GM10266 (cell line): ENCODE results near the gene IL17C.
"Not testable (repeated sequence)": the region's sequence is repeated elsewhere in the genome, so short reads cannot be mapped to it uniquely, and the experiment has no call there.

Source experiments
- DNase-seq: peaks from one replicate; pipeline ENCODE4 v3.0.0; 2012; ENCODE audit errors: extremely low spot score
- CTCF ChIP-seq: IDR thresholded peaks from 2 replicates; pipeline ENCODE4 v1.5.1; 2012; ENCODE audit warnings: mild to moderate bottlenecking, low read depth; ENCODE audit not compliant: control insufficient read depth, insufficient read depth; ENCODE audit errors: missing control alignments

The IL17C gene

GRCh38 chr16:88667461-88667860 lies 29.1 kb downstream of the IL17C start:
- no peak for DNase-seq
- TF ChIP-seq CTCF, result no peak

- DNase-seq, result not testable (repeated sequence)
Measured at GRCh38 chr16:88669493-88669892, 31.1 kb downstream of the IL17C start.

GRCh38 chr16:88669980-88670379 lies 31.6 kb downstream of the IL17C start:
- TF ChIP-seq CTCF, result no peak
- no peak for DNase-seq

GRCh38 chr16:88671806-88672205 lies 33.4 kb downstream of the IL17C start:
- no peak for TF ChIP-seq CTCF
- no peak for DNase-seq

- no peak for DNase-seq
- TF ChIP-seq CTCF, result no peak
Measured at GRCh38 chr16:88672776-88673175, 34.4 kb downstream of the IL17C start.

- TF ChIP-seq CTCF, result no peak
- DNase-seq, result peak; percentile 78
Measured at GRCh38 chr16:88673716-88674379, 35.5 kb downstream of the IL17C start.

GRCh38 chr16:88676502-88677242 lies 38.3 kb downstream of the IL17C start:
- DNase-seq, result no peak
- TF ChIP-seq CTCF, result no peak

- no peak for TF ChIP-seq CTCF
- no peak for DNase-seq
Measured at GRCh38 chr16:88677721-88678120, 39.3 kb downstream of the IL17C start.
